H9 (cell line): ENCODE measurements around the gene PLSCR2. TPM values are rescaled to one million over a fixed set of nuclear protein-coding genes. Genes with fewer than 3 reads are reported as not detected.

Experiments used
- DNase-seq: peaks from one replicate; pipeline ENCODE4 v3.0.0-alpha.2; 2017
- H2AFZ ChIP-seq: one replicate; pipeline ENCODE4 v1.6.1; 2013; ENCODE audit warnings: mild to moderate bottlenecking, low read length, control low read depth, moderate library complexity
- H2AK5ac ChIP-seq: 2 replicates; pipeline ENCODE4 v1.6.1; 2013; ENCODE audit warnings: low read length, control low read depth, mixed read lengths; ENCODE audit not compliant: insufficient read length
- H2BK120ac ChIP-seq: one replicate; pipeline ENCODE4 v1.6.1; 2013; ENCODE audit warnings: low read depth, mild to moderate bottlenecking, low read length, control low read depth, inconsistent platforms; ENCODE audit not compliant: poor library complexity, severe bottlenecking
- H2BK12ac ChIP-seq: 2 replicates; pipeline ENCODE4 v1.6.1; 2013; ENCODE audit warnings: low read length, control low read depth, mixed read lengths, low read depth; ENCODE audit not compliant: insufficient read length
- H2BK15ac ChIP-seq: 2 replicates; pipeline ENCODE4 v1.6.1; 2013; ENCODE audit warnings: low read depth, low read length, control low read depth
- H2BK20ac ChIP-seq: one replicate; pipeline ENCODE4 v1.6.1; 2013; ENCODE audit warnings: low read depth, mild to moderate bottlenecking, low read length, control low read depth, inconsistent platforms; ENCODE audit not compliant: poor library complexity, severe bottlenecking
- H2BK5ac ChIP-seq: 2 replicates; pipeline ENCODE4 v1.6.1; 2013; ENCODE audit warnings: low read length, control low read depth, mixed read lengths; ENCODE audit not compliant: insufficient read length
- H3K14ac ChIP-seq: 2 replicates; pipeline ENCODE4 v1.6.1; 2013; ENCODE audit warnings: low read length, control low read depth; ENCODE audit not compliant: insufficient read depth
- H3K18ac ChIP-seq: 2 replicates; pipeline ENCODE4 v1.6.1; 2013; ENCODE audit warnings: low read depth, mild to moderate bottlenecking, mixed read lengths, low read length, control low read depth; ENCODE audit not compliant: insufficient read length
- H3K23ac ChIP-seq: 2 replicates; pipeline ENCODE4 v1.6.1; 2013; ENCODE audit warnings: low read length, control low read depth, mixed read lengths, low read depth; ENCODE audit not compliant: insufficient read length
- H3K23me2 ChIP-seq: 2 replicates; pipeline ENCODE4 v1.6.1; 2013; ENCODE audit warnings: low read depth, mild to moderate bottlenecking, mixed read lengths, low read length, control low read depth; ENCODE audit not compliant: insufficient read length, poor library complexity, severe bottlenecking
- H3K27ac ChIP-seq: 2 replicates; pipeline ENCODE4 v1.5.1; 2013; ENCODE audit warnings: low read length, control low read depth, mixed read lengths, low read depth; ENCODE audit not compliant: insufficient read length
- H3K27me3 ChIP-seq: 2 replicates; pipeline ENCODE4 v1.6.1; 2013; ENCODE audit warnings: low read length, control low read depth, inconsistent platforms; ENCODE audit not compliant: insufficient read depth
- H3K4ac ChIP-seq: 2 replicates; pipeline ENCODE4 v1.6.1; 2013; ENCODE audit warnings: low read depth, mild to moderate bottlenecking, control low read depth, inconsistent platforms, low read length, moderate library complexity
- H3K4me1 ChIP-seq: 2 replicates; pipeline ENCODE4 v1.6.1; 2013; ENCODE audit warnings: low read length, control low read depth, inconsistent platforms; ENCODE audit not compliant: insufficient read depth
- H3K4me2 ChIP-seq: 2 replicates; pipeline ENCODE4 v1.6.1; 2013; ENCODE audit warnings: low read length, control low read depth, mixed read lengths; ENCODE audit not compliant: insufficient read length, insufficient read depth
- H3K56ac ChIP-seq: 2 replicates; pipeline ENCODE4 v1.6.1; 2013; ENCODE audit warnings: low read depth, mild to moderate bottlenecking, mixed read lengths, low read length, control low read depth; ENCODE audit not compliant: insufficient read length
- H3K79me1 ChIP-seq: 2 replicates; pipeline ENCODE4 v1.6.1; 2013; ENCODE audit warnings: low read depth, mild to moderate bottlenecking, moderate library complexity, low read length, control low read depth, inconsistent platforms; ENCODE audit not compliant: insufficient read depth, poor library complexity, severe bottlenecking
- H3K79me2 ChIP-seq: 2 replicates; pipeline ENCODE4 v1.6.1; 2013; ENCODE audit warnings: low read length, control low read depth, inconsistent platforms; ENCODE audit not compliant: insufficient read depth
- H3K9ac ChIP-seq: 2 replicates; pipeline ENCODE4 v1.6.1; 2013; ENCODE audit warnings: low read length, control low read depth, mixed read lengths; ENCODE audit not compliant: insufficient read length; ENCODE audit errors: extremely low read depth
- H3K9me3 ChIP-seq: one replicate; pipeline ENCODE4 v1.6.1; 2013; ENCODE audit warnings: low read depth, low read length, inconsistent platforms; ENCODE audit not compliant: control insufficient read depth
- H3T11ph ChIP-seq: one replicate; pipeline ENCODE4 v1.6.1; 2013; ENCODE audit warnings: mild to moderate bottlenecking, low read length, control low read depth, inconsistent platforms
- H4K20me1 ChIP-seq: one replicate; pipeline ENCODE4 v1.6.1; 2013; ENCODE audit not compliant: control insufficient read depth, insufficient read length, insufficient read depth
- H4K5ac ChIP-seq: 2 replicates; pipeline ENCODE4 v1.6.1; 2013; ENCODE audit warnings: low read depth, mild to moderate bottlenecking, mixed read lengths, low read length, control low read depth; ENCODE audit not compliant: insufficient read length
- H4K8ac ChIP-seq: replicated peaks from 2 replicates; pipeline ENCODE4 v1.6.1; 2013; ENCODE audit warnings: low read length, control low read depth, mixed read lengths, low read depth; ENCODE audit not compliant: insufficient read length
- H4K91ac ChIP-seq: 2 replicates; pipeline ENCODE4 v1.6.1; 2013; ENCODE audit warnings: low read depth, mild to moderate bottlenecking, moderate library complexity, mixed read lengths, low read length, control low read depth; ENCODE audit not compliant: insufficient read length
- H3K27ac Mint-ChIP-seq, 3 experiments: 2 replicates in 2 of 3; 3 replicates in 1 of 3; pipeline ENCODE4 v1.8.0; 2020 to 2021; ENCODE audit warnings: mixed read lengths in 3 of 3, mild to moderate bottlenecking in 1 of 3, moderate library complexity in 1 of 3
- H3K27me3 Mint-ChIP-seq: 2 replicates; pipeline ENCODE4 v1.8.0; 2021; ENCODE audit warnings: low read depth, mild to moderate bottlenecking, moderate library complexity, mixed read lengths
- H3K36me3 Mint-ChIP-seq, 3 experiments: 2 replicates in 2 of 3; 3 replicates in 1 of 3; pipeline ENCODE4 v1.8.0; 2020 to 2021; ENCODE audit warnings: low read depth in 3 of 3, mixed read lengths in 3 of 3; ENCODE audit not compliant: insufficient read depth in 1 of 3
- H3K4me1 Mint-ChIP-seq, 2 experiments: 2 replicates each; pipeline ENCODE4 v1.8.0; 2020; ENCODE audit warnings: mixed read lengths in 2 of 2
- H3K4me3 Mint-ChIP-seq, 2 experiments: 2 replicates in 1 of 2; 3 replicates in 1 of 2; pipeline ENCODE4 v1.8.0; 2020 to 2021; ENCODE audit warnings: mild to moderate bottlenecking in 2 of 2, mixed read lengths in 2 of 2, moderate library complexity in 1 of 2
- H3K9me3 Mint-ChIP-seq, 2 experiments: 2 replicates in 1 of 2; 3 replicates in 1 of 2; pipeline ENCODE4 v1.8.0; 2020; ENCODE audit warnings: mild to moderate bottlenecking in 2 of 2, mixed read lengths in 2 of 2, moderate library complexity in 1 of 2
- CTCF ChIP-seq: fragments of 200-600 bp; sonication (generic); conservative IDR thresholded peaks from 3 replicates; pipeline ENCODE4 v1.8.0; 2021; ENCODE audit warnings: antibody characterized with exemption, mild to moderate bottlenecking
- WGBS: extraction: QIAGEN DNeasy Blood & Tissue Kit; methylation state at CpG from one replicate; pipeline ENCODE4 v1.1.7; 2013; ENCODE audit warnings: missing lambda C conversion rate, low lambda C conversion rate, mixed read lengths; ENCODE audit not compliant: insufficient read length; ENCODE audit errors: extremely low coverage; 5-methylcytosine and 5-hydroxymethylcytosine counted together
- total RNA-seq: library from RNA; stranded (reverse); gene quantifications from 2 replicates; pipeline ENCODE4 v1.2.1, GENCODE V29; 2021

The PLSCR2 gene
- total RNA-seq, 1 experiment from 2014 or later, result not detected

- no peak overlapping the region; a peak in 1 of 5 replicates for H3K4me3 Mint-ChIP-seq
- H4K5ac ChIP-seq, result no peak overlapping the region
- no peak overlapping the region for H3T11ph ChIP-seq
- no peak overlapping the region for H2AFZ ChIP-seq
- H2BK120ac ChIP-seq, result no peak overlapping the region
- no peaks in the 10 kb centered on the region; a peak in 2 of 5 replicates for H3K9me3 Mint-ChIP-seq
- H2BK15ac ChIP-seq, result no peak overlapping the region
- H3K18ac ChIP-seq, result no peak overlapping the region
- no peak for DNase-seq
- no peaks in the 10 kb centered on the region for H3K9me3 ChIP-seq
- H3K27me3 Mint-ChIP-seq, result no peaks in the 10 kb centered on the region
- H4K20me1 ChIP-seq, result no peaks in the 10 kb centered on the region
- H3K23ac ChIP-seq, result no peak overlapping the region
- no peak overlapping the region for H3K4ac ChIP-seq
- H3K79me1 ChIP-seq, result no peaks in the 10 kb centered on the region
- peaks cover 58 to 64% of the 10 kb centered on the region in 2 experiments for H3K4me1 Mint-ChIP-seq
- no peak overlapping the region for H2BK5ac ChIP-seq
- no CpG with 5 or more reads among the region's 1 CpG for WGBS
- peaks cover 4% of the 10 kb centered on the region; the same call in 1 of the 2 replicates for H3K4me1 ChIP-seq
- no peaks in the 10 kb centered on the region for H3K27me3 ChIP-seq
- no peak for TF ChIP-seq CTCF
- no peak overlapping the region for H3K9ac ChIP-seq
- H3K4me2 ChIP-seq, result no peak overlapping the region
- H4K8ac ChIP-seq, result no peak overlapping the region
- no peak overlapping the region for H2AK5ac ChIP-seq
- no peaks in the 10 kb centered on the region for H3K79me2 ChIP-seq
- H3K27ac ChIP-seq, result no peak overlapping the region
- no peaks in the 10 kb centered on the region for H3K23me2 ChIP-seq
- H3K14ac ChIP-seq, result no peak overlapping the region
- H2BK20ac ChIP-seq, result no peak overlapping the region
- peaks cover 5 to 20% (median 10%) of the 10 kb centered on the region in 3 experiments for H3K36me3 Mint-ChIP-seq
- H2BK12ac ChIP-seq, result no peak overlapping the region
- H4K91ac ChIP-seq, result no peak overlapping the region
- no peak overlapping the region for H3K56ac ChIP-seq
- peak overlapping the region; percentile 12 to 95 (median 64) for H3K27ac Mint-ChIP-seq
Observed at GRCh38 chr3:146507331-146508120, 38.2 kb upstream of the PLSCR2 start.
